ENCODE data around the gene IL2RA.
"Not testable (repeated sequence)": the region's sequence is repeated elsewhere in the genome, so short reads cannot be mapped to it uniquely, and the experiment has no call there.

The IL2RA gene

GRCh38 chr10:6082496-6083395 lies 20.6 kb upstream of the IL2RA start:
- DNase-seq, result no peak

- no peak for DNase-seq
Measured at GRCh38 chr10:6080417-6080973, 18.3 kb upstream of the IL2RA start.

GRCh38 chr10:6079044-6079443 lies 16.9 kb upstream of the IL2RA start:
- DNase-seq, result no peak

DNA sequence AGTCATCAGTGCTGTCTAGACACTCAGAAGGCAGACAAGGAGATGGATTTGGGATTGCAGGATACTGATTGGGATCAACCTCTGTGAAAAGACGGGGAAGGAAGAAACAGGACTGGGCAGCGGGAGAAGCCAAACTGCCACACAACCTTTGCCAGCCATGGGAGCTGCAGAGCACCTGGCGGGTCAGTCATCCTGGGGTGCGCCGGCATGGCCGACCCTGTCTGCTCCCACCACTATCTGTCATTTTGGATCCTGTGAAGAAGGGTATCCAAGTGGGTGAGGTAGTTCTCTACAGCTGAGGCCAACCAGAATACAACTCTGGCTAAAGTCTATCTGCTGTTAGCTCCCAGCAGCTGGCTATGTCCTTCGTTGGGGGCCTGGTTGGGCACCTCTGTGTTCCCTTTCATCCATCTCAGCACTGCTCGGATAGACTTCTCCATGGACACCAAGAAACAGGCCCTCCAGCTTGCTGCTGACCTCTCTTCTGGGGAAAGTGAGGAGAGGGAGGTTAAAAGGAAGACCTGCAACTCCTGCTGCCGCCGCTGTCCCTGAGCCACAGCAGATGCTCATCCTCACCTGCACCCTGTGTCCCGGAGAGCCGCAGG lies 15.0 kb upstream of the IL2RA start:
- DNase-seq, result no peak

- no peak for DNase-seq
Measured at GRCh38 chr10:6074489-6075301, 12.5 kb upstream of the IL2RA start.

GRCh38 chr10:6072215-6072934 lies 10.2 kb upstream of the IL2RA start:
- DNase-seq, result no peak

DNA sequence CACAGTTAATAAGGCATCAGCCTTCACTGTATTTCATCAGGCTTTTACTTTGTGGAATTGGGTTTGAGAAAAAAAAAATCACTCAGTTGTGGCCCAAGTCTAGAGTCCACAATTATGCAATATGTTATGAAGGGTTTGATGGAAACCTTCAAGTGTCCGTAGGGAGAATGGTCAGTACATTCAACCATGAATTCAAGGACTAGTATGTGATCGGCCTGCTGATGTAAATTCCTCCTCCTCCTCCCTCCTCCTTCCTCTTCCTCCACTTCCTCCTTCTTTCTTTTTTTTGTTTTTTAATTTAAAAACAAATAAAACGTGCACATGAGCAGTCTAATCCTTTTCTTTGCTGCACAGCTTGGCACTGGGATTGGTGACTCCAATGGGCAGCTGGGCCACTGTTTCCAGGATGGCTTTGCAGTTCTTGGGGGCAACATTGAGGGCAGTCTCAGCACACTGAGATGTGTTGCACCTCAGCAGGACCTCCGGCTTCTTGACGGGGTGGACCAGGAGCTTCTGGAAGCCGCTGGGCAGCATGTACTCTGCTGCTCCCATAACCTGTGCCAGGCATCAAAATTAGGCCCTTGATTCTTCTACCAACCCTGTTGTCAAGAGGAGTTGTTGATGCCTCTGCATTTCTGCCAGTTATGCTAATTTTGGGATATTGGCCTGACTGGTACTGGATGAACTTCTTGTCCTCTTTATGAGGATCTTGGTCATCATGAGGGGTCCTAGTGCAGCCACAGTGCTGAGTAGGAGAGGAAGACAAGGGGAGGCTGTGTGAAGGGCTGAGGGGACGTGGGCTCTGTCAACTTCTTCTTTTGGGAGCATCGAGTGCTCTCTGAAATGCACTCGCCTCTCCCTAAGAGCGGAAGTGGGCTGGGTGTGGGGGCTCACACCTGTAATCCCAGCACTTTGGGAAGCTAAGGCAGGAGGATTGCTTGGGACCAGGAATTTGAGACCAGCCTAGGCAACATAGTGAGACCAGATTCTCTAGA lies 9.3 kb upstream of the IL2RA start:
- no peak for DNase-seq

GRCh38 chr10:6070660-6071059 lies 8.5 kb upstream of the IL2RA start:
- no peak for DNase-seq

DNA sequence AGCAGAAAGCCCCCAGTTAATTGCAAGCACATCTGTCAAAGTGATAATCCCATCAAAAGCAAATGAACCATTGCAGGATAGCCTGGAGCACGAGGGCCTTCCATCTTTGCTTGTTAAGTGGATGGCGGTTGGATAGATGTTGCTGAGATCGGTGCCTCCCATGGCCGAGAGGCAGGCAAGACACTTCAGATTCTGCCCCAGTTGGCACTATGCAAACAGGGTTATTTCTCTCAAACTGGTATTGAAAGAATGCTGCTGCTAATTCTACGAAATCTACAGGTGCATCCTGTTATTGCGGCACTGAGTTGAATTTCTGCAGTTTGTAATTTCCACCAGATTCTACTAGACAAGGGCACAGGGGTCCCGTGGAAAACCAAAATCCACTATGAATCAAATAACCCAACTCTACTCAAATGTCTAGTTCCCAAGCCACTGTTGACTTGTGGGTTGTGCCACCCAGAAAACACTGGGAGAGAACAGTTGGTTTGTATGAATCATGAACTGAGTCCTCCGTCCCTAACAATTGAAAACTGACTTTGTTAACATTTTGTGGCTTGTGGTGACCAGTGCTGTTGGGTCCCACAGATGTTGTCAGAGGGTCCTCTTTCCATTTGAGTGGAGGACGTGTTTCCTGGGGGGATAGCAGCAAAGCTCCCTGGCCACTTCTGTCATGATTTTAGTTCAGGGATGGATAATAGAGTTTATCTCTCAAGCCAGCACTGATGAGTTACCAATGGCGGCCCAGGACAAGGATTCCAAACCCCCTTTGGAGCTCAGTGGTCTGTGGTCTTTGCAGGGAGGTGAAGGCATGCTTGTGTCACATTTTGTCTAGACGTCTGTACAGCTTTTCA lies 7.1 kb upstream of the IL2RA start:
- no peak for DNase-seq

- DNase-seq, result no peak
Measured at GRCh38 chr10:6068422-6068821, 6.3 kb upstream of the IL2RA start.

GRCh38 chr10:6068006-6068405 lies 5.8 kb upstream of the IL2RA start:
- DNase-seq, result no peak

GRCh38 chr10:6067457-6067856 lies 5.3 kb upstream of the IL2RA start:
- no peak for DNase-seq

- DNase-seq, result no peak
Measured at GRCh38 chr10:6065835-6066234, 3.7 kb upstream of the IL2RA start.

DNA sequence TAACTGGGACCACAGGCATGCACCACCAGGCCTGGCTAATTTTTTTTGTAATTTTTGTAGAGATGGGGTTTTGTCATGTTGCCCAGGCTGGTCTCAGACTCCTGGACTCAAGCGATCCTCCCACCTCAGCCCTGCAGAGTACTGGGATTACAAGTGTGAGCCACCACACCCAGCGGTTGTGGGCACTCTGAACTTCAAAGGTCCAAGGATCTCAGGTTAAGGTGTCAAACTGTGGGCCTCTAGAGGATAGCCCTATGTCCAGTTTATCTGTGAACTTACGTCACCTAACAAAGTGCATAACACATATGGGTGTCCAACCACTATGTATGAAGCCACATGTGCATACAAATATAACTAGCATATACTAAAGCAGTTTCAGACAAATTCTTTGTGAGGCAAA lies 3.2 kb upstream of the IL2RA start:
- DNase-seq, result no peak

DNA sequence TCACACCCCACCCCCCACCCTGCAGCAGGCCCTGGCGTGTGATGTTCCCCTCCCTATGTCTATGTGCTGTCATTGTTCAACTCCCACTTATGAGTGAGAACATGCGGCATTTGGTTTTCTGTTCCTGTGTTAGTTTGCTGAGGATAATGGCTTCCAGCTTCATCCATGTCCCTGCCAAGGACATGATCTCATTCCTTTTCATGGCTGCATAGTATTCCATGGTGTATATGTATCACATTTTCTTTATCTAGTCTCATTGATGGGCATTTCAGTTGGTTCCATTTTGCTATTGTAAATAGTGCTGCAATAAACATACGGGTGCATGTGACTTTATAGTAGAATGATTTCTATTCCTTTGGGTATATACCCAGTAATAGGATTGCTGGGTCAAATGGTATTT lies 2.6 kb upstream of the IL2RA start:
- not testable (repeated sequence) for DNase-seq

DNA sequence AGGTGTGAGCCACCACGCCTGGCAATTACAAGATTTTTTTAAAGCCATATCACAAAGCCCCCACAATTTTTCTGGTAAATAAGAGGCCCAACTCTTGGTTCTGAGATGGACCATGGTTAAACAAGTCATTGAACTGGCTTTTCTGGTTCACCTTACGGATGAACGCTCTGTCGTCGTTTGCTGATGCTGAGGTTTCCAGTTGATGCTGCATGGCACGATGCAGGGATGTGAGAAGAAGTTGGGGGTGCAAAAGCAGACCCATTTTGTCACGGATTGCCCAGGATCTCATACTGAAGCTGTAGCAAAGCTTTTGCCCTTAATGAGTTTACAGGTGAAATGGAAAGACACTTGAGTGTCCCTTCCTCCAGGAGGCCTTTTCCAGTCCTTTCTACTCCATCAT lies 2.0 kb upstream of the IL2RA start:
- no peak for DNase-seq

DNA sequence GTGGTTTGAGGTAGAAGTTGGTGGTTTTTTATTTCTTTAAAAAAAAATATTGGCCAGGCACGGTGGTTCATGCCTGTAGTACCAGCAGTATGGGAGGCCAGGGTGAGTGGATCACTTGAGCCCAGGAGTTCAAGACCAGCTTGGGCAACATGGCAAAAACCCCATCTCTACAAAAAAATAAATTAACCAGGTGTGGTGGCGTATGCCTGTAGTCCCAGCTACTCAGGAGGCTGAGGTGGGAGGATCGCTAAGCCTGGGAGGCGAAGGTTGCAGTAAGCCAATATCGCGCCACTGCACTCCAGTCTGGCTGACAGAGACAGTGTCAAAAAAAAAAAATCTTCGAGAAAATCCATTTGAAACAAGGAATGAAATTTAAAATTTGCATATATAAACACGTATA lies 1.1 kb downstream of the IL2RA start:
- DNase-seq, result no peak

DNA sequence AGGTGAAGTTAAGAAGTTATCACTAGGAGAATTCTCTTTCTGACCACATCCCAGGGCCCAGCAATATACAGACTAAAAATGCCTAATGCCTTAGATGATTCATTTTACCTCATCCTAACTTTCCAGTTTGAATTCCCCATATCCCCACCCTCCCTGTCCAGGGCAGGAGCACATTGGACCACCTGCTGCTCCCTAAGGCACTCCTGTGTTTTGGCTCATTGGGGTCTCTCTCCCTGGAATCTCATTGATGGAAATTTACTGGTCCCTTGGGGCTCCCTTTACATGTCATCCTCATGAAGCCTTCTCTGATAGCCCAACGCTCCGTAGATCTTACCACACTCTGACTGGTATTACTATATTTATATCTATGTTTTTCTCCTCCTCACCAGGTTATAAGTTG lies 2.7 kb downstream of the IL2RA start:
- DNase-seq, result no peak

DNA sequence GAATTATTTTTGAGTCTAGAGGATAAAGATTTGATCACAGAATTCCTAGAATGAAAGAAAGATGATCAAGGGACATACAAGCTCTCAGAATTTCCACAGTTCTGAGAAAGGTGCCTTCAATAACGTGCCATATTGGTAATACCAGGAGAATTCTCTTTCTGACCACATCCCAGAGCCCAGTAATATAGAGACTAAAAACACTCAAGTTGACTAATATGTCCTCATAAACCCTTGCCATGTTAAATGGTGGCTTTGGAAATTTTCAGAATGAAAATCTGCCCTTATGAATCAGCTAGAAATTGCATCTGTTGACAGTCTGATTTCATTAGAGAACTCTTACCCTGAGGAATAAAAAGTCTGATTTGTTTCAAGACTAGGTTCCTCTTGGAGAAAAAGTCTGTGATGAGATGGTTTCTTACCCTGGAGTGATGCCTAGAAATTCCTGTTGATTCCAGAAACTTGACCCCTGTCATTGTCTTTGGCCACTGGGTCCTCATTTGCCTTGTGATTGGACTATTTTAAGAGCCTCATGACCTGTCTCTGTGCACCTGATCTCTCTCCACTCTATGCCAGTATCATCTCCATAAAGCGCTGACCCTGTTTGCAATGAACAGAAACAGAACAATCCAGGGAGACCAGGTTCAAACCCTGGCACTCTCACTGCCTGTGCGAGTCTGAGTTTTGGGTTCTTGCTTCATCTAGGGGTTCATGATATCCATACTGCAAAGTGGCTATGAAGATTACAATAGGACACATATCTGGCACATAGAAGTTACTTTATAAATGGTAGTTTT lies 3.3 kb downstream of the IL2RA start:
- no peak for DNase-seq

Data from NCI-H510A (cell line).